Esophagus squamous epithelium (tissue), 4 donors: ENCODE measurements around the gene COL4A2.

Experiments used
- CTCF ChIP-seq, 6 experiments: fragments of 450-650 bp in 4 of 6; fragments of 200-600 bp in 2 of 6; sonication (generic) in 2 of 6; IDR thresholded peaks; one replicate each; pipeline ENCODE4 v1.5.1; 2016 to 2019; ENCODE audit warnings: antibody characterized with exemption in 6 of 6, mild to moderate bottlenecking in 4 of 6, moderate library complexity in 4 of 6
- POLR2A ChIP-seq, 4 donors: fragments of 450-650 bp; IDR thresholded peaks; one replicate each; pipeline ENCODE4 v1.6.1; 2017; ENCODE audit warnings: antibody characterized with exemption in 4 of 4, mild to moderate bottlenecking in 4 of 4, moderate library complexity in 3 of 4

DNA sequence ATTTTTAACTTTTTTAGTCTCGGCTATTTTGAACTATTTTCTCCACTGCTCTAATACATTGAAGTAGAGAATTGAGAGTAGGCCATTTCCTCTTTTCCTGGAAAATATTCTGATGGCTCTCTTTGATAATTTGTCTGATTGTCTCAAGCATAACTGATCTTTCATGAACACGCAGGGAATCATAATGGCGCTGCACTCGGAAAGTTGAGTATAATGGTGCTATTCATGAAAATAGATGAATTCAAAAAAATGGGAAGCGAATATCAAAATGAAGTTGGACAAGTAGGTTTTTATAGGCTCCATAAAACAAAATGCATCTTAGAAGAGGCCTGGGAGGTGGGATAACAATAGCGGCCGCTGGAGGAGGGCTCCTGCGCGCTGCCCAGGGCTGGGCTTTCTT, 29.0 kb downstream of the COL4A2 start:
- TF ChIP-seq CTCF (IDR thresholded peaks at IDR 0.05) (no peak), POLR2A (IDR thresholded peaks at IDR 0.05) (no peak)
